ENCODE data around the gene ANK3. TPM values are rescaled to one million over a fixed set of nuclear protein-coding genes. Genes with fewer than 3 reads are reported as not detected.

ANK3 gene
- total and polyA plus RNA-seq, 3 donors from 2014 or later = 23.5 to 39.9 (median 38.6) TPM

DNA sequence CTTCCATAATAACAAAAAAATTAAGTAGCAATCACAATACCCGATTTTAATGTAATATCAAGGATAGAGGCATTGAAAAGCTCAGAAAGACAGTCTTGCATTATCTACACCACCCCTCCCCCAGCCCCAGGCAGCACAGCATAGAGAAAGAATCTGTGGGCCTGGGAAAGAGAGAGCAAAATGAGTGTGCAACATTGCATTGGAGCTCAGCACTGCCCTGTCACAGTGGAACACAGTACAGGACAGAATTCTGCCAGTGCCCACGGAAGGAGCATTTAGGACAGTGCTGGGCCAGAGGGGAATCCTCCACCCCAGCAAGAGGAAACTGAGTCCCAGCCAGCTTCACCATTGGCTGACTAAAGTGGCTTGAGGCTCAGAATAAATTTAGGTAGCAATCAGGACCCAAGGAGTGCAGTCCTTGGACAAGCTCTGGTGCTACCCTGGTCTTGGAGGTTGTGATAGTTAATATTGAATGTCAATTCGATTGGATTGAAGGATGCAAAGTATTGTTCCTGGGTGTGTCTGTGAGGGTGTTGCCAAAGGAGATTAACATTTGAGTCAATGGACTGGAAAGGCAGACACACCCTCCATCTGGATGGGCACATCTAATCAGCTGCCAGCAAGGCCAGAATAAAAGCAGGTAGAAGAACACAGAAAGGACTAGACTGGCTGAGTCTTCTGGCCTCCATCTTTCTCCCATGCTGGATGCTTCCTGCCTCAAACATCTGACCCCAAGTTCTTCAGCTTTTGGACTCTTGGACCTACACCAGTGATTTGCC, 234.4 kb downstream of the ANK3 start:
- Histone ChIP-seq H3K4me3 (no peak overlapping the region), H3K36me3 (ENCODE audit: low read depth, missing control alignments) (no peaks in the 10 kb centered on the region), H3K27me3 (no peaks in the 10 kb centered on the region), H3K27ac (no peak overlapping the region), H3K4me1 (no peaks in the 10 kb centered on the region), H3K9me3 (no peaks in the 10 kb centered on the region)
- no peak for TF ChIP-seq POLR2A (IDR thresholded peaks at IDR 0.05)
- TF ChIP-seq, protein P1, sequence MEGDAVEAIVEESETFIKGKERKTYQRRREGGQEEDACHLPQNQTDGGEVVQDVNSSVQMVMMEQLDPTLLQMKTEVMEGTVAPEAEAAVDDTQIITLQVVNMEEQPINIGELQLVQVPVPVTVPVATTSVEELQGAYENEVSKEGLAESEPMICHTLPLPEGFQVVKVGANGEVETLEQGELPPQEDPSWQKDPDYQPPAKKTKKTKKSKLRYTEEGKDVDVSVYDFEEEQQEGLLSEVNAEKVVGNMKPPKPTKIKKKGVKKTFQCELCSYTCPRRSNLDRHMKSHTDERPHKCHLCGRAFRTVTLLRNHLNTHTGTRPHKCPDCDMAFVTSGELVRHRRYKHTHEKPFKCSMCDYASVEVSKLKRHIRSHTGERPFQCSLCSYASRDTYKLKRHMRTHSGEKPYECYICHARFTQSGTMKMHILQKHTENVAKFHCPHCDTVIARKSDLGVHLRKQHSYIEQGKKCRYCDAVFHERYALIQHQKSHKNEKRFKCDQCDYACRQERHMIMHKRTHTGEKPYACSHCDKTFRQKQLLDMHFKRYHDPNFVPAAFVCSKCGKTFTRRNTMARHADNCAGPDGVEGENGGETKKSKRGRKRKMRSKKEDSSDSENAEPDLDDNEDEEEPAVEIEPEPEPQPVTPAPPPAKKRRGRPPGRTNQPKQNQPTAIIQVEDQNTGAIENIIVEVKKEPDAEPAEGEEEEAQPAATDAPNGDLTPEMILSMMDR (IDR thresholded peaks at IDR 0.05) = no peak
- intact Hi-C loops (cut with DNase I; ENCODE audit: low total_unique reads) = no loop called here
- 86 to 90% methylated on average over 3 of the region's 3 CpGs for WGBS, 2 donors
- DNase-seq = no peak

DNA sequence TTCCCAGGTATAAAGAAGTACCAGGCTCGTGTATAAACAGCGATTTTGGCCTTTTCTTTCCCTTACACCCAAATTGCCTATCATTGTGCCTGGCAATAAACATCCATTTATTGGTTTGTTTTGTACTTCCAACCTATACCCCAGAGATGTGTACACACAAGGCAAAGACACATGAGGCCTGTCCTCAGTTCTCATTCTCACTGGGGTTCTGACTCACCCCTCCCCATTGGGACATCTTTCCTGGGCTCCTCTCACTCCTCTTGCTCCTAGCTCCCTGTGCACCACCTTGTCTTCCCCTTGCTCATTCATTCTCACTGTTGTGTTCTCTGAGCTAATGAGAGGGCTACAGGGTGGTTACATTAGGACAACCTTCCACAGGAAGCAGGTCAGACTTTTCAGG, 240.7 kb downstream of the ANK3 start:
- no peak for TF ChIP-seq POLR2A (IDR thresholded peaks at IDR 0.05)
- WGBS, 2 donors = 87 to 98% methylated on average over 2 of the region's 2 CpGs
- no peak overlapping the region for H3K27ac ChIP-seq

DNA sequence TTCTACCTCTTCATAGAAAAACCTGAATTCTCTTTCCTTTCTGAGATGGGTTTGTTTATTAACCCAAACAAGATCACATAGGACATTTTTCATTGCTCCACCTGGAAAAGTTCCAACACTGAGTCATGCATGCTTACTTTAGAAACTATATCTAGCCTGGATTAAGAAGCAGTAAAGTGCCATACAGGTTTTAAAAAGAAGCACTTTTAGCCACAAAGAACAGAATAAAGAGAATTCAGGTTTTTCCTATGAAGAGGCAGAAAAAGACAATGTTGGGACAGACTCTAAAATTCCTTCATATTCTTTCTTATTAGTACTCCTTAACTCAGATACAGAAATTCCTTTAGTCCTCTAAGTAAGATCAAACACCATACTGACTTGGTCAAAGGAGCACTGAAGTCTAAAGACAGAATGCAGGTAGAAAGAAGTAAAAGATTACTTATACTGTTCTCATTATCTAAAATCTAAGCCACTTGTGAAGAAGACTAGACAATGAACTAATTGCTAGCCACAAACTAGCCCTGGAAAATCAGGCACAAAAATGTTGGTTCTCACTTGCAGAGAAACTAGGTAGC, 241.3 kb downstream of the ANK3 start:
- DNase-seq = no peak
- intact Hi-C loops (cut with DNase I; ENCODE audit: low total_unique reads) = no loop called here
- no peak overlapping the region for H3K27ac ChIP-seq
- H3K4me1 ChIP-seq = no peaks in the 10 kb centered on the region
- H3K9me3 ChIP-seq = no peaks in the 10 kb centered on the region
- H3K36me3 ChIP-seq (ENCODE audit: low read depth, missing control alignments) = no peaks in the 10 kb centered on the region
- TF ChIP-seq POLR2A (IDR thresholded peaks at IDR 0.05) = no peak
- TF ChIP-seq, protein P1 (IDR thresholded peaks at IDR 0.05) = no peak
- no peaks in the 10 kb centered on the region for H3K27me3 ChIP-seq
- H3K4me3 ChIP-seq = no peak overlapping the region

More for the DNA sequence above, 240.7 kb downstream of the ANK3 start:
- intact Hi-C loops (cut with DNase I; ENCODE audit: low total_unique reads) = no loop called here
- H3K27me3 ChIP-seq = no peaks in the 10 kb centered on the region
- H3K4me1 ChIP-seq = no peaks in the 10 kb centered on the region
- no peaks in the 10 kb centered on the region for H3K9me3 ChIP-seq
- no peaks in the 10 kb centered on the region for H3K36me3 ChIP-seq (ENCODE audit: low read depth, missing control alignments)
- DNase-seq = no peak
- H3K4me3 ChIP-seq = no peak overlapping the region

DNA sequence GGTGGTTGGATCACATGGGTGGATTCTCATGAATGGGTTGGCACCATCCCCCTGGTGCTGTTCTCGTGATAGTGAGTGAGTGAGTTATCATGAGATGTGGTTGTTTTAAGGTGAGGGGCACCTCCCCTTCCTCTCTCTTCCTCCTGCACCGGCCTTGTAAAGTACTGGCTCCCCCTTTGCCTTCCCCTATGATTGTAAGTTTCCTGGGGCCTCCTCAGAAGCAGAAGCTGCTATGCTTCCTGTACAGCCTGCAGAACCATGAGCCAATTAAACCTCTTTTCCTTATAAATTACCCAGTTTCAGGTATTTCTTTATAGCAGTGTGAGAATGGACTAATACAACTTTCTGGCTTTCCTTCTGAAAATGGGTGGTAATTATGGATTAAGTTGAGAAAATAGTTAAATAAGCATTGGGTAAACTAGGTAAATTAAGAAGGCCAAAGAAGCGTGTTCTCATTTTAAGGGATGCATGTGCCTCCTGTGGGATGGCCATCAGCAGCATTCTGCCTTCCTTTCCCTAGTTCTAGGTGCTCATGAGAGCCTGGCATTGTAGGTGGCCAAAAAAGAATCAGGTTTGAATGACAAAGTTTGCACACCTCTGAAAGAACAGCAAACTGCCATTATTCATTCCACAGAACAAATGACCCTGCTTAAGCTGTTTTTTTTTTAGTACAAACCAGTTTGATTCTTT, 242.0 kb downstream of the ANK3 start:
- no peaks in the 10 kb centered on the region for H3K36me3 ChIP-seq (ENCODE audit: low read depth, missing control alignments)
- no peak for TF ChIP-seq POLR2A (IDR thresholded peaks at IDR 0.05)
- TF ChIP-seq, protein P1 (IDR thresholded peaks at IDR 0.05) = no peak
- no peak overlapping the region for H3K27ac ChIP-seq
- intact Hi-C loops (cut with DNase I; ENCODE audit: low total_unique reads) = no loop called here
- H3K27me3 ChIP-seq = no peaks in the 10 kb centered on the region
- H3K4me3 ChIP-seq = no peak overlapping the region
- DNase-seq = no peak
- 83 to 89% methylated on average over 3 of the region's 3 CpGs for WGBS, 2 donors
- no peaks in the 10 kb centered on the region for H3K9me3 ChIP-seq
- H3K4me1 ChIP-seq = no peaks in the 10 kb centered on the region

DNA sequence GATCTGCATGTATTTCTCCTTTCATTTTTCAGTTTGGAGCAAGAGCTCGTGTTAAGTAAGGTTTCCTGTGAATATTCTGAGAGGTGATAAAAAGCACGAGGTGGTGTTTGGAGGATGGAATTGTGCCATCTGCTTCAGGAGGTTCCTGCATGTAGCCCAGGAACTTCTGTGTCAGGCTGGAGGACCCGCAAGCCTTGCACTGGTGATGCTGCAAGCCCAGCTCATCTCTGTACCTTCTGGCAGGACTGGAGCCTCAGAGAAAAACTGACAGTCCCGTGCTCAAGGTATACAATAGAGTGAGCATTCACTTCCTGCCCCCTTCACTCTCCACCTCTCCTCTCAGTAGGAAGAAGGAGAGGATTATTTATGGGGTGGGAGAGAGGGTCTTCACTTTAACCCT, 242.7 kb downstream of the ANK3 start:
- Histone ChIP-seq H3K27ac (no peak overlapping the region), H3K9me3 (no peaks in the 10 kb centered on the region), H3K4me3 (no peak overlapping the region), H3K4me1 (no peaks in the 10 kb centered on the region), H3K36me3 (ENCODE audit: low read depth, missing control alignments) (no peaks in the 10 kb centered on the region), H3K27me3 (no peaks in the 10 kb centered on the region)
- TF ChIP-seq, protein P1 (IDR thresholded peaks at IDR 0.05) = no peak
- TF ChIP-seq POLR2A (IDR thresholded peaks at IDR 0.05) = no peak
- 46 to 66% methylated on average over 4 of the region's 4 CpGs for WGBS, 2 donors
- intact Hi-C loops (cut with DNase I; ENCODE audit: low total_unique reads) = no loop called here
- DNase-seq = no peak

Data from testis (tissue), 3 donors.